Heart left ventricle (tissue), 13 donors: ENCODE data around the gene CNEP1R1.
A peak's percentile ranks its signal among the peaks of the same experiment; 100 is the strongest.

ENCODE experiments used
- CTCF ChIP-seq, 12 donors: fragments of 200-600 bp; sonication (generic) in 4 of 12; IDR thresholded peaks; one replicate each; pipeline versions ENCODE4 v1.5.0 to v1.8.0; 2018 to 2022; ENCODE audit warnings: antibody characterized with exemption in 12 of 12, mild to moderate bottlenecking in 5 of 12
- POLR2A ChIP-seq, 2 donors: fragments of 450-650 bp; IDR thresholded peaks; one replicate each; pipeline ENCODE4 v1.6.1; 2017; ENCODE audit warnings: antibody characterized with exemption in 2 of 2, mild to moderate bottlenecking in 2 of 2, moderate library complexity in 2 of 2
- donor health status: ischemic (EF 13 %, LVEDD 7.1; RV severe dilation, severe dysfunction).
- donor health status: DM: no; HTN: yes; CAD: no.
- donor health status: DM: no; HTN: no; CAD: no.
- donor health status: ischemic (EF 25% LVEDD 6.9; RV normal size, moderate dysfunction).
- donor health status: ischemic (EF 25% LVEDD 5.7; RV mildly dilated, moderate dysfunction).
- donor health status: ischemic (EF 35%, LVEDD 5.7; RV mildly dilated, moderate dysfunction).
- donor health status: nonischemic (EF 11% LVEDD 7.7; RV severe dilation, severe dysfunction).
- donor health status: DM: yes; HTN: yes; CAD: no.
- donor health status: PGD.
- donor health status: ischemic (EF 29% LVEDD 5.4; RV normal size, mild dysfunction).
- donor health status: nonischemic (EF 23%, LVEDD 6.1; RV moderate dilation, normal function).

GRCh38 chr16:50065624-50066481 lies 40.8 kb downstream of the CNEP1R1 start, which contains the start of gene HEATR3:
- TF ChIP-seq CTCF (IDR thresholded peaks at IDR 0.05) (peak in 1 of 12 donors; percentile 22), POLR2A (IDR thresholded peaks at IDR 0.05) (peak in 1 of 2 donors; percentile 49)
